LNCAP (cell line): ENCODE results near the gene MEGF11.
A peak's percentile ranks its signal among the peaks of the same experiment; 100 is the strongest.

Experiments used
- TF ChIP-seq, protein P1 (sequence below): fragments of 450-650 bp; IDR thresholded peaks from 2 replicates; pipeline ENCODE4 v1.5.1; 2017; ENCODE audit warnings: mild to moderate bottlenecking

MEGF11 gene

GRCh38 chr15:65982627-65983322, 270.8 kb downstream of the MEGF11 start:
- TF ChIP-seq, protein P1, sequence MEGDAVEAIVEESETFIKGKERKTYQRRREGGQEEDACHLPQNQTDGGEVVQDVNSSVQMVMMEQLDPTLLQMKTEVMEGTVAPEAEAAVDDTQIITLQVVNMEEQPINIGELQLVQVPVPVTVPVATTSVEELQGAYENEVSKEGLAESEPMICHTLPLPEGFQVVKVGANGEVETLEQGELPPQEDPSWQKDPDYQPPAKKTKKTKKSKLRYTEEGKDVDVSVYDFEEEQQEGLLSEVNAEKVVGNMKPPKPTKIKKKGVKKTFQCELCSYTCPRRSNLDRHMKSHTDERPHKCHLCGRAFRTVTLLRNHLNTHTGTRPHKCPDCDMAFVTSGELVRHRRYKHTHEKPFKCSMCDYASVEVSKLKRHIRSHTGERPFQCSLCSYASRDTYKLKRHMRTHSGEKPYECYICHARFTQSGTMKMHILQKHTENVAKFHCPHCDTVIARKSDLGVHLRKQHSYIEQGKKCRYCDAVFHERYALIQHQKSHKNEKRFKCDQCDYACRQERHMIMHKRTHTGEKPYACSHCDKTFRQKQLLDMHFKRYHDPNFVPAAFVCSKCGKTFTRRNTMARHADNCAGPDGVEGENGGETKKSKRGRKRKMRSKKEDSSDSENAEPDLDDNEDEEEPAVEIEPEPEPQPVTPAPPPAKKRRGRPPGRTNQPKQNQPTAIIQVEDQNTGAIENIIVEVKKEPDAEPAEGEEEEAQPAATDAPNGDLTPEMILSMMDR: no peak

- TF ChIP-seq, protein P1: no peak
These were observed 271.5 kb downstream of the MEGF11 start for GRCh38 chr15:65981837-65982626.

GRCh38 chr15:65980824-65981456, 272.6 kb downstream of the MEGF11 start:
- TF ChIP-seq, protein P1: peak; percentile 87

DNA sequence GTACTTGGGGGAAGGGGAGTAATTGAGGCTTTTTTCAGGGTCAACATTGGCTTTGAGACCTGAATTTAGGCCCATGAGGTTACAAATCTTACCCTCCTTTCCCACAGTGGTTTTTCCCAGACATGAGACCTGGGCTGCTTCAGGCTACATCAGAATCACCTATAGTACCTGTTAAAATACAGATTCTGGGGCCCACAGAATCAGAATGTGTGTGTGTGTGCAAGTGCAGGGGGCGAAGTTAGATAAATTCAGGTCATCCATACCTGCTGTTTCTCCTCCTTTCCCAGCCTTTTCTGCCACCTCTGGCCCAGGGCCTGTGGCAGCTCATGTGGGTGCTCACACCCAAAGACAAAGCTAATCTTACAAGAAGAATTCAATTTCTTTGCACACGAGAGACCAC, 273.7 kb downstream of the MEGF11 start:
- TF ChIP-seq, protein P1: no peak

DNA sequence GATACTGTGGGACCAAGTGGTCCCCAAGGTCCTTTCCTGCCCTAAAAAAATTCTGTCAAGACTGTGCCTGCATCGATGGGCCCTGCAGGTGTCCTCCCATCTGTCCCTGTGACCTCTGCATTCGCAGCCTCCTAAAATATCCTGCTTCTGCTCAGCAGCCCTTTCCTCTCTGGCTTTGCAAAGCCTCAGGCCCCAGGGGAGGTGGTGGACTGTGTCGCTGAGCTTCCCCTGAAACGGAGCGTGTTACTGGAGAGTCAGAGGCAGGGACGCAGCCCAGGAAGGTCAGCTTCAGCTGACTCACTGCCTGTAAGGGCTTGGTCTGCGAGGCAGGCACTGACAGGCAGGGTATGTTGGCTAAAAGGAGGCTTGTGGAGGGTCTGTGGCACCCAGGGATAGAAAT, 274.2 kb downstream of the MEGF11 start:
- TF ChIP-seq, protein P1: no peak

DNA sequence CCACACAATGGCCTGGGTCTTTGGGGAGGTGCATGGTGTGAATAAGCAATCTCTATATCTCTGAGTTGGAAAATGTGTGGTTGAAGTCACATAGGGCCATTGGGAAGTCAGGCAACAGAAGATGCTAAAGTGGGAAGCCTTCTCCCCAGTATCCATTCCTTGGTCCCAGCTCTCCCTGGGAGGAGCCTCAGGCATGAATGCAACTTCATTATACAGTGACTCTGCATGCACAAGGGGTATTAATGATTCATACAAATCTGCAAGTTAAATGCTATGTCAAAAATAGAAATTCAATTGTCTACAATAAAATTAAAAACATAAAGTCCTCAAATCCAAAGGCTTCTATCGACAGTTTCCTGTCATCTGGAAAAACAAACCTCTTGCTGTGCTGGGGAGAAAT, 275.4 kb downstream of the MEGF11 start:
- TF ChIP-seq, protein P1: no peak

DNA sequence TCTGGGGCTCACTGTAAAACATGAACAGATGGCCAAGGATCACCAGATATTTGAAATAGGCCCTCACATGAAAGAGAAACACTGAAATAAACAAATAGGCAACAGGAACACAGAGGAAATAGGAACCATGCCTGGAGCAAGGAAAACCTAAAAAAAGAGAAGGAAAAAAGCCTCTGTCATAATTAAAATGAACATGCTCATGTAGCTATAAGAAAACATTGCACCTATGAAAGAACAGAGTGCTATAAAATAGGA, 281.9 kb downstream of the MEGF11 start:
- TF ChIP-seq, protein P1: no peak
